AG04450 (cell line): Measurements from ENCODE around the gene EZH2. TPM values are rescaled to one million over a fixed set of nuclear protein-coding genes. Genes with fewer than 3 reads are reported as not detected.

ENCODE experiments used
- CTCF ChIA-PET: fragments of 300-600, 350-600 bp; formaldehyde crosslinking; extraction: SDS; loops from one replicate; lab custom pipeline; 2022; ENCODE audit warnings: antibody characterized with exemption, inconsistent platforms; lab: Charles Lee
- POLR2A ChIA-PET: fragments of 350-600 bp; formaldehyde crosslinking; extraction: SDS; loops from one replicate; lab custom pipeline; 2021; ENCODE audit warnings: antibody characterized with exemption, inconsistent platforms; lab: Yijun Ruan, JAX
- DNase-seq: peaks from one replicate; pipeline ENCODE4 v3.0.0-alpha.2; 2011; ENCODE audit warnings: low read depth, low spot score
- H3K27ac ChIP-seq: one replicate; pipeline ENCODE4 v1.5.1; 2012; ENCODE audit warnings: low read depth, low read length, control low read depth
- H3K27me3 ChIP-seq: one replicate; pipeline ENCODE4 v1.6.0; 2012; ENCODE audit warnings: low read length; ENCODE audit not compliant: control insufficient read depth, insufficient read depth
- H3K4me3 ChIP-seq: 2 replicates; pipeline ENCODE4 v1.5.1; 2011; ENCODE audit warnings: mild to moderate bottlenecking, low read depth, low read length, control low read depth
- H3K9me3 ChIP-seq: 2 replicates; pipeline ENCODE4 v1.5.1; 2012; ENCODE audit warnings: low read length; ENCODE audit not compliant: control insufficient read depth, insufficient read depth
- CTCF ChIP-seq: IDR thresholded peaks from 2 replicates; pipeline ENCODE4 v1.5.1; 2011; ENCODE audit warnings: low read depth, low read length, control low read depth, inconsistent platforms
- polyA plus RNA-seq: library from polyadenylated mRNA; depleted of rRNA; stranded (reverse); fragments of >200 nt; gene quantifications from 2 replicates; pipeline ENCODE4 v1.2.3, GENCODE V29; 2011; rRNA removed
- small RNA-seq: library from RNA; depleted of rRNA; stranded (forward); fragments of <200 nt; gene quantifications from one replicate; pipeline ENCODE3, GENCODE V24; 2012; ENCODE audit warnings: low read depth; ENCODE audit not compliant: insufficient read length

EZH2 gene
- polyA plus RNA-seq, 1 experiment: 17.0 TPM

GRCh38 chr7:148761499-148762278 is 122.4 kb downstream of the EZH2 start:
- POLR2A ChIA-PET: no interaction called here
- DNase-seq: no peak

More at GRCh38 chr7:148761499-148762278, 122.4 kb downstream of the EZH2 start:
- CTCF ChIA-PET: interaction anchor here (1.4 kb wide), 1 partner anchor 201 kb away, joined by 3 read pairs; no protein-coding TSS in a partner anchor
- TF ChIP-seq CTCF: no peak
- no peaks in the 10 kb centered on the region for H3K27me3 ChIP-seq
- no peak overlapping the region for H3K4me3 ChIP-seq
- no peak overlapping the region for H3K27ac ChIP-seq
- no peaks in the 10 kb centered on the region for H3K9me3 ChIP-seq

Small RNAs within 50 kb of the gene (small RNA-seq; reads per million reads assigned to genes)
- gene RF00017 (not detected), gene RN7SL569P (not detected), gene RNU7-20P (not detected)

Other genes starting within 250 kb of the EZH2 start
- gene CUL1, start 185.4 kb downstream of the EZH2 start, polyA plus RNA-seq: 47.7 and 56.8 TPM in 2 replicates
- gene PDIA4, start 144.2 kb upstream of the EZH2 start, polyA plus RNA-seq: 215 and 227 TPM in 2 replicates
- gene ZNF786, start 206.4 kb upstream of the EZH2 start, polyA plus RNA-seq: 2.2 TPM in 2 replicates
- 1.8 and 2.1 TPM in 2 replicates for gene ZNF425, start 242.0 kb upstream of the EZH2 start, polyA plus RNA-seq